HPDE6-E6E7 (cell line): ENCODE results near the gene NAALADL2.
"Not testable (repeated sequence)": the region's sequence is repeated elsewhere in the genome, so short reads cannot be mapped to it uniquely, and the experiment has no call there.

Experiments used
- DNase-seq: peaks from one replicate; pipeline ENCODE4 v3.0.0; 2011; ENCODE audit warnings: missing footprints; ENCODE audit errors: extremely low spot score

The NAALADL2 gene

DNA sequence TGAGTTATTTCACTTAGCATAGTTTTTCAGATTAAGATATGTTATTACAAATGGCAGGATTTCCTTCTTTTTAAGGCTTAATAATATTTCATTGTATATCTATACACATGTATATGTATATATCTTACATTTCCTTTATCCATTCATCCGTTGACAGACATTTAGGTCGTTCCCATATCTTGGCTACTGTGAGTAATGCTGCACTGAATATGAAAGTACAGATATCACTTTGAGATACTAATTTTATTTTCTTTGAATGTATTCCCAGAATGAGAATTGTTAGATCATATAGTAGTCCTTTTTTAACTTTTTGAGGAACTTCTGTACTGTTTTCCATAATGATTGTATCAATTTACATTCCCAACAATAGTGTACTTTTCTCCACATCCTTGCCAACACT lies 270.4 kb downstream of the NAALADL2 start:
- DNase-seq, result no peak

DNA sequence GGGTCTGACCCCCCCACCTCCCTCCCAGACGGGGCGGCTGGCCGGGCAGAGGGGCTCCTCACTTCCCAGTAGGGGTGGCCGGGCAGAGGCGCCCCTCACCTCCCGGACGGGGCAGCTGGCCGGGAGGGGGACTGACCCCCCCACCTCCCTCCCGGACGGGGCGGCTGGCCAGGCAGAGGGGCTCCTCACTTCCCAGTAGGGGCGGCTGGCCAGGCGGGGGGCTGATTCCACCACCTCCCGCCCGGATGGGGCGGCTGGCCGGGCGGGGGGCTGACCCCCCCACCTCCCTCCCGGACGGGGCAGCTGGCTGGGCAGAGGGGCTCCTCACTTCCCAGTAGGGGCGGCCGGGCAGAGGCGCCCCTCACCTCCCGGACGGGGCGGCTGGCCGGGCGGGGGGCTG lies 272.7 kb downstream of the NAALADL2 start:
- not testable (repeated sequence) for DNase-seq

DNA sequence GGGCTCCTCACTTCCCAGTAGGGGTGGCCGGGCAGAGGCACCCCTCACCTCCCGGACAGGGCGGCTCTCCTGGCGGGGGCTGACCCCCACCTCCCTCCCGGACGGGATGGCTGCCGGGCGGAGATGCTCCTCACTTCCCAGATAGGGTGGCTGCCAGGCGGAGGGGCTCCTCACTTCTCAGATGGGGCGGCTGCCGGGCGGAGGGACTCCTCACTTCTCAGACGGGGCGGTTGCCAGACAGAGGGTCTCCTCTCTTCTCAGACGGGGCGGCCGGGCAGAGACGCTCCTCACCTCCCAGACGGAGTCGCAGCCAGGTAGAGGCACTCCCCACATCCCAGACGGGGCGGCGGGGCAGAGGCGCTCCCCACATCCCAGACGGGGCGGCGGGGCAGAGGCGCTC lies 273.6 kb downstream of the NAALADL2 start:
- not testable (repeated sequence) for DNase-seq

DNA sequence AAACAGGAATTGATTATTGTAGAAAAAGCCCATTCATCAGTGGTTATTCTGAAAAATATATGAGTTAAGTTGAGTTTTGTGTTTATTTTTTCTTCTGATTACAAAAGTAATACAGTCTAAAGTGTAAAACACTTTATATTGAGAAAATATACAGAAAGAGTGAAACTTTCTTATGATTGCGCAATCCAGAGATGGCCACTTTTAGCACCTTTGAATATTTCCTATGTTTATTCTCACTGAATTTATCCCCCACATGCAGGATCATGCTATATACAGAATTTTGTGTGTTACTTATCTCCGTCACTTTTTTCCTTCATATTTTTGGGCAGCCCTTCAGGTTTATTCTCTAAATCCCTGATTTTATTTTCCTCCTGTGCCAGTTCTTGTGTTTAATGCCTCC lies 285.2 kb downstream of the NAALADL2 start:
- no peak for DNase-seq

DNA sequence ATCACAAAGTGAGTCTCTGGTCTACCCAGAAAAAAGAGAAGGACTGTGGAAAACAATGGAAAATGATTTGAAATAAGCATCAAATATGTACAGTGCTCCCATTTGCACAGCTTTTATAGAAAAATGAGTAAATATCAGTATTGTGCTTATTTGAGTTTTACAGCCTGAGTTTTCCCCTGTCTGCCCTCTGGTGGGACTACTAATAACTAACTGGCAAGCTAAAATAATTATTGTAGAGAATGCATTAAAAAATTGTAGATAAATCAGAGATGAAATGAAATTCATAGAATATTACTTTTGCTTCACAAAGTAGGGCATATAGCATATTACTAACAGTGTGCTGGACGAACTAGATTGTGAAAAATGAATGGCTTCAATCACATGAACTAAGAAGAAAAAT lies 287.1 kb downstream of the NAALADL2 start:
- no peak for DNase-seq

DNA sequence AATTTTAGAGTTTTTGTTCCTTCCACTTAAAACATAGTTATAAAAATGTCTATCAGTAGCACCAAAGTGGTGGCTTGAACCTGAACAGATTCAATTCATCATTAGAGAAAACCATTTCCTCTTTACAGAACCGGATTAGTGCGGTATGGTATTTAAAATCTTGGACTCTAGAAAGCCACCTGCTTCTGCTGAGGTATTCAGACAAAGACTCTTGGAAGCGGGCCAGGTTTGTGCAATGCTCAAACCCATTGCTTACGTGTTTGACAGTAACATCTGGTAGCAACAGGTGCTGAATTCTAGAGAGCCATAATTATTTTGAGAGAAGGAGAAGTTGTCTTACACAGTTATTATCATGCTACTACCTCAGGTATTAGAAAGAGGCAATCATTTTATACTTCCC lies 290.5 kb downstream of the NAALADL2 start:
- peak; percentile 1 for DNase-seq

GRCh38 chr3:175150812-175151401 lies 291.8 kb downstream of the NAALADL2 start:
- DNase-seq, result peak; percentile 65

DNA sequence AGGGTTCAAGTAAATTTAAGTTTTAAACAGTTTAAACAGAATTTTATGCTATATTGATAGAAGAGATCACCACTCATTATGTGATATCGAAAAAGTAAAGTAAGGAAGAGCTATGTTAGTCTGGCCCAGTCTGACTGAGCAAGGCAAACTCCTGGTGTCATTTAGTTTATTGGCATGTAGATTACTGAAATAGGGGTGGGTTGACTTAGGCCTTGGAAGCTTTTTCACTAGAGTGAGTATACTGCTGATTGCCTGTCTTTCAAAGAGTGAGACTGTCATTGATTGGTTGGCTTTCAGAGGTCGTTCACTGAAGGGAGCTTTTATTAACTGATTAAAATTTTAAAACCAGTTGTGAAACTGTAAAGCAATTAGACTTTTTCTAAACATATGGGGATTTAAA lies 294.5 kb downstream of the NAALADL2 start:
- DNase-seq, result no peak

DNA sequence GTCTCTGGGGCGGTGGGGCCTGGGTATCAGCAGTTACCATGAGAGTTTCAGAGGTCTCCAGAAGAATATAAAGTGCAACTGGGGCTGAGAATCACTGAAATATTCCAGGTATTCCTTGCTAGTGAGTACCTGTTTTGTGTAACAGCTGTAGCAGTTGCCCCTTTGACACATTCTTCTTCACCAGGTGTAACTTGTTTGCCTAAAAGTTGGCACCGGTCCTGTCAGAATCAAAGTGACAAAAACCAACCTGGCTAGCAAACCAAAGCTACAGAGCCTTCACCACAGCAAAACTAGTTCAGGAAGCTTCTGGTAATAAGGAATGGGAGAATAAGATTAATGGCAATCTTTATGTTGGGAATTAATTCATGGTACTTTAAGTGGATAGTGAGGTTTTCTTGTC lies 296.0 kb downstream of the NAALADL2 start:
- DNase-seq, result no peak

DNA sequence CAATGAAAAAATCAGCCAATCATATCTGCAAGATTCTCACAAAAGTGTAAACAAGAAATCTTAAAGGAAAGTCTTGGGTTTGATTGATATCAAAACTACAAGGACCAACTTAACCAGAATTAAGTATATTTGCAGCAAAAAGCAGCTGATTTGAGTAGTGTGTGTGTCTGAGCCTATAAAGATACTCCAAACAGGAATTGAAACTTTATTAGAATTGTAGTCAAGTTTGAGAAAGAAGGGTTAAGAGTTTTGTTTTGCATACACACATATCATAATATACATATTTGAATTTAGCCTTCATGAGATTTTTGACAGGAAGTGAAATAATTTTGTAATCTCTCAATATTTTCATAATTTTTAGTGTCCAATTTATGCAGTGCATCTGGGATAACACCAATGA lies 300.1 kb downstream of the NAALADL2 start:
- DNase-seq, result no peak

- DNase-seq, result no peak
These were observed 302.2 kb downstream of the NAALADL2 start for GRCh38 chr3:175161291-175161690.

DNA sequence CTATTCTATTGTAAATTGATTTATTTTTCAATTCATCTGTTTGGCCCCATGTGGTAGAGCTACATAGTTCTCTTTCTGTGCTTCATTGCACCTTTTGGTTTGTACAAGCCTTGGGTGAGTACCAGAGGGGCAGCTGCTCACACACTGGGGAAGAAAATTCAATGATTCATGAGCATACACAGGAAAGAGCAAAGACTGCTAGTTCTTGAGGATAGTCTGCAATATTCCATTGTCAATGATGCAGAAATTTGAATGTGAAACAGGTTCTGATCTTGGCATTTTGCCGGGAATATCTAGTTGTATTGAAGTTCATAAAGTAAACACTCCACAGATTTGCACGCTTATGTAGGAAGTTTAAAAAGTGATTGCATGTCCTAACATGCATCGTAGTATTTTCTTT lies 304.6 kb downstream of the NAALADL2 start:
- DNase-seq, result no peak

DNA sequence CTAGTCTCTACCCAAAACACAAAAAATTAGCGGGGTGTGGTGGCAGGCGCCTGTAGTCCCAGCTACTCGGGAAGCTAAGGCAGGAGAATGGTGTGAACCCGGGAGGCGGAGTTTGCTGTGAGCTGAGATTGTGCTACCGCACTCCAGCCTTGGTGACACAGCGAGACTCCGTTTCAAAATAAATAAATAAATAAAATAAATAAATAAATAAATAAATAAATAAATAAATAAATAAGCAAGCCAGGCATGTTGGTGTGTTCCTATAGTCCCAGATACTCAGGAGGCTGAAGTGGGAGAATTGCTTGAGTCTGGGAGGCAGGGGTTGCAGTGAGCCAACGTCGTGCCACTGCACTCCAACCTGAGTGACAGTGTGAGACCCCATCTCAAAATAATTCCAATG lies 314.0 kb downstream of the NAALADL2 start:
- not testable (repeated sequence) for DNase-seq

GRCh38 chr3:175176556-175176955 lies 317.4 kb downstream of the NAALADL2 start:
- no peak for DNase-seq

- no peak for DNase-seq
These were observed 319.9 kb downstream of the NAALADL2 start for GRCh38 chr3:175179055-175179454.

- no peak for DNase-seq
These were observed 325.3 kb downstream of the NAALADL2 start for GRCh38 chr3:175184392-175184791.

DNA sequence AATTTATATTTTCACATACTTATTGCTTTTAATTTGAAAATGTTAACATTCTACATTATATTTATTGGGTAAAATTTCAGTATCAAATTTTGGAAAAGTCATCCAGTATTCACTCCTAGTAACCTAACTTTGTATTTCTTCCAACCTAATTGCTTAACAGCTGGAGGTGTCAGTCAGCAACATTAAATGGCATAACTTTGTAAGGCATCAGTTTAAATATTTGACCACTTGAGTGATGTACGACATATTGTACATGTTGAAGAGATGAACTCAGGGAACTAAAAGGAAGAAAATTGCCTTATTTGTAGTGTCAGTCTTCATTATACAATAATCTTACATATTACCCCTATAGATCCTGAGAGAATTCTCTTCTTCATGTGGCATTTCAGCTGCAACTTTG lies 326.8 kb downstream of the NAALADL2 start:
- DNase-seq, result no peak

DNA sequence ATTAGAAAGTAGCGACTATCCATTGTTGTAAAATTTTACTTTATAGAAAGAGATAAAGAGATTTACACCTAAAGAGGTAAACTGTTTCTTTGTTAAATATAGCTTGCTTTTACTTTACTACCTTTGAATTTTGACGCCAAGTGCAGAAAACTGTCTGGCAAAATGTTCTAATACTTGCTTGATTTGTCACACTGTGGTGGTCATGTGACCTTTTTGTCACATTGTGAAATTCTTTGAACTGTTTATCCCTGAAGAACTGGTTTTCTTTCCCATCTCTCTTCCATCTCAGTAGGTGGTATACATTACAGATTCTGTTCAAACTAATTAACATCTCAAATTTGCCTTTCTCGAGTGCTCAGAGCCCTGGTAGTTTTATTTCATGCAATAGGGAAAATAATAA lies 327.4 kb downstream of the NAALADL2 start:
- no peak for DNase-seq

DNA sequence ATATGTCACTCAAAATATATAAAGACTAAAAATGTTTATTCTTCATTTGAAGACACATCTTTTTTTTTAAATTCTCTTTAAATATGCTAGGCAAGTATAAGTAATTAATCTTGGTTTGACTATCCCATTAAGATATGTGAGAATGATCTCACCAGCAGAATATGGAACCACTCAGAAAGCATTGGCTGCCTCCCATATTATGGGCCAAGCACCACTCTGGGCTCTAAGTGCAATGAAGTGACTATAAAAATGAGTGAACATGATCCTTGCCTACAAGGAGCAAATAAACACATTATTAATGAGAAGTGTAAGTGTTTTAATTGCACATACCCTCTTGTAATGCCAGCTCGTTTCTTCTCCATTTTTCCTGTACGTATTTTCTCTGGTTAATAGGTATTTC lies 328.5 kb downstream of the NAALADL2 start:
- no peak for DNase-seq

DNA sequence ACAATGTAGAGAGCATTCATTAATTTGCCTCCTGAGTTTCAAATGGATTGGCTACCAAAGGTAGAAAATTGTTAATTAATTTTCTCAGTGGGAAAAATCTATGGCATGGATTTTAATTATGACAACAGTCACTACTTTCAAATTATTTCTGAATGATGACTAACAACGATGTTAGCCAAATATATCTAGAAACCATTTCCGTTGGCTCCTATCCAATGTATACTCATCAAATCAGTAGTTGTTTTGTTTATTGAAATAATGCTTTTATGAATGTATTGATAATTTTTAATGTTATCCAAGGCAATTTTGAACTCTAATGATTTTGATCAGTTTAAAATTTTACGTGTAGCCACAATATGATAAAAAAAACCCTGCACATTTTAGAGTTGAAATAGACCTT lies 333.4 kb downstream of the NAALADL2 start:
- DNase-seq, result no peak

DNA sequence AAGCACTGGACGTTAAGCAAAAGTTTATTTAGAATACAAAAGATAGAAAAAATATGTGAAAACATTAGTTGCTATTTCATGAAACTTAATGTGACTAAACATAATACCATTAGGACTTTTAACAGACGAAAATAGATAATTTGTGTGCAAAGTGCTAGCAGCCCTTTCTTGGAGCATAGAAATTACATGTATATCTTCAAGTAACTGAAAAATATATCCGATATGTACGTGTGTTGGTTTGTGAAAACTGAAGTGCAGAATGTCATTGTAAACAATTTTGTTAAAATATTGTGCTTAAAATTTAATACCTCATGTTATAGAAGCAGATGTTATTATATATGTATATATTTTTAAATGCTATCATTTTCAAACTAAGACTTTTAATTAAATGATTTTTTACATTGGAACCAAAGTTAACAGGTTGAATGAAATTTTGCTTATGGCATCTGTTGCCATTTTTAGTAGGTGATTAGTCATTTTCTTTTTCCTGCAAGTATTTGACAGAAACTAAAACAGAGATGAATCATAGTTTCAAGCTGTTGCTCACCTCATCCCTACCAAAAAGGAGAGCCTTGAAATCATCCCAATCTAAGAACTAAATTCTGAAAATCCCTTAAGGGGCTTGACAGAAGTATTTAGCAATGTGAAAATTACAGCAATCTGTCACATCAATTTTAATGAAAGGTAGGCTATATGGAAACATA lies 334.8 kb downstream of the NAALADL2 start:
- DNase-seq, result peak; percentile 22

DNA sequence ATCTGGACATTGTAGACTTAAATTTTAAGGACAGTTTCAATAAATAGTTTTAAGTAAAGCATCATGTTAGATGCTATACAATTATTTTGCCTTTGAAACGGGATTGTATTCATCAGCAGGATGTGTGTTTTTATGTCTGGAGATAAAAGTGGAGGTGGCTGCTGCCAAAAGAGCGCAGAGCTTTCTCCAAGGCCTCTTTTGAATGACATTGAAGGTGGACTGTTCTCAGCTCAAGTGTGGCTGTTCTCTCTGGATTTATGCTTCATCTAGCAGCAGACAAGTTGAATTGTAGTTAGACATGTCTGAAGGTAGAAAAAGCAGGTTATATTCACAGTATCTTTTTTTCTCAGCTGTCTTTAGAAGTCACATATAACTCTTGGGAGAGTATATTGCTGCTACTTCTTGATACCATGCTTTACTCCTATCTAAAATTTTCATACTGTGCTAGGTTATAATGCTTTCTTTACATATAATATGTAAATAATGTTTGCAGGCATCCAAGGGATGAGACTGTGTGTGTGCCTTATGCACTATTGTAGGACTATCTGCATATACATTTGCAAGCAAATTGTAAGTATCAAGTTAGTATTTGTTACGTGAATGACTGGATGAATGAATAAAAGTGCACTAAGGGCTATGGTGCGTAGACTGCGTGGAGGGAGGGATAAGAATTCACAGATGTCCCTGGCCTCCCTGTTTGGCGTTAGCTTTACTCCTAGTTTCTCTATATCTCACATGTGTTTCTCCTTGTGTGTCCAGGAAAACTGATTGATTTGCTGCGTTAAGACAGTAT lies 340.1 kb downstream of the NAALADL2 start:
- DNase-seq, result no peak

DNA sequence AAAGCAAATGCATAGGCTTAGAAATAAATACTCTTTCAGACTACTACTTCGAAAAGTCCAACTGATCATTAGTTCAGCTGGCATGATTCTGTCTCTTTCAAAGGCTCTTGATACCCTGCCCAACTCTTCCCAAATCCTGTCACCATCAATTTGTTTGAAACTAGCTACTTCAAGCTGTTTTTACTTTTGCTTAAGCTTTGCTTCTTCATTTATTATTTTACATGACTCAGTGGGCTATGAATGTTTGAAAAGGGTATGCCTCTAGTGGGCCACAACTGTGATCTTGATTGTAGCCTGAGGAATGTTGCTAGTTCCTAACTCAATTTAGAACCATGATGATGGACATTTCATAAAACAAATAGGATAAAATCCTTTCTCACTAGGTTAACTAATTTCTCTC lies 340.8 kb downstream of the NAALADL2 start:
- no peak for DNase-seq
